Choroid plexus epithelial cell (primary cell): ENCODE measurements around the gene SLC9A5.

ENCODE experiments used
- DNase-seq: peaks from one replicate; pipeline ENCODE4 v3.0.0-alpha.2; 2010; ENCODE audit warnings: low read depth
- H3K4me3 ChIP-seq: 2 replicates; pipeline ENCODE4 v1.5.1; 2011; ENCODE audit warnings: low read depth, mild to moderate bottlenecking, control low read depth, low read length, moderate library complexity
- CTCF ChIP-seq: conservative IDR thresholded peaks from 2 replicates; pipeline ENCODE4 v1.5.1; 2011; ENCODE audit warnings: low read depth, mild to moderate bottlenecking, control low read depth, inconsistent platforms, low read length, moderate library complexity

Gene SLC9A5

GRCh38 chr16:67294938-67295361 lies 46.2 kb downstream of the SLC9A5 start:
- H3K4me3 ChIP-seq = no peak overlapping the region
- TF ChIP-seq CTCF = peak; percentile 41
- peak; percentile 58 for DNase-seq

GRCh38 chr16:67296420-67296819 lies 47.6 kb downstream of the SLC9A5 start:
- TF ChIP-seq CTCF = no peak
- H3K4me3 ChIP-seq = no peak overlapping the region

GRCh38 chr16:67298277-67298676 lies 49.5 kb downstream of the SLC9A5 start:
- TF ChIP-seq CTCF = no peak
- DNase-seq = no peak
- H3K4me3 ChIP-seq = no peak overlapping the region

More at GRCh38 chr16:67296420-67296819, 47.6 kb downstream of the SLC9A5 start:
- DNase-seq = peak; percentile 45

GRCh38 chr16:67299269-67299668 lies 50.5 kb downstream of the SLC9A5 start:
- no peak overlapping the region for H3K4me3 ChIP-seq
- DNase-seq = no peak
- TF ChIP-seq CTCF = no peak

- DNase-seq = no peak
- no peak overlapping the region for H3K4me3 ChIP-seq
- no peak for TF ChIP-seq CTCF
These were observed 52.5 kb downstream of the SLC9A5 start for GRCh38 chr16:67301080-67301782.

- no peak for TF ChIP-seq CTCF
- H3K4me3 ChIP-seq = no peak overlapping the region
- no peak for DNase-seq
These were observed 53.3 kb downstream of the SLC9A5 start for GRCh38 chr16:67302076-67302475.

- DNase-seq = no peak
- no peak for TF ChIP-seq CTCF
- no peak overlapping the region for H3K4me3 ChIP-seq
These were observed 54.2 kb downstream of the SLC9A5 start for GRCh38 chr16:67302970-67303369.
